K562 (cell line): ENCODE results near the gene FKBP2. TPM values are rescaled to one million over a fixed set of nuclear protein-coding genes. Genes with fewer than 3 reads are reported as not detected.

Experiments
- ADNP ChIP-seq: fragments of 200-800 bp; sonication (Bioruptor generic); IDR thresholded peaks from 2 replicates; pipeline ENCODE4 v1.6.1; 2016; ENCODE audit warnings: missing genetic modification characterization, missing compliant biosample characterization
- CHD2 ChIP-seq: IDR thresholded peaks from 2 replicates; pipeline ENCODE4 v1.6.1; 2011; ENCODE audit warnings: low read depth, low read length
- DACH1 ChIP-seq: fragments of 450-650 bp; IDR thresholded peaks from 2 replicates; pipeline ENCODE4 v1.6.1; 2018; ENCODE audit not compliant: partially characterized antibody
- DNMT1 ChIP-seq: fragments of 450-650 bp; IDR thresholded peaks from 2 replicates; pipeline ENCODE4 v1.6.1; 2016; ENCODE audit warnings: antibody characterized with exemption, mild to moderate bottlenecking
- MYBL2 ChIP-seq, 2 experiments: fragments of 450-650 bp in 1 of 2; sonication (generic) in 1 of 2; formaldehyde crosslinking in 1 of 2; IDR thresholded peaks; 2 replicates each; pipeline versions ENCODE4 v1.6.1 to v1.8.1; 2017 to 2022; ENCODE audit warnings: borderline replicate concordance in 1 of 2, inconsistent platforms in 1 of 2, low read depth in 1 of 2, mild to moderate bottlenecking in 1 of 2, missing genetic modification reagents in 1 of 2, moderate library complexity in 1 of 2
- NELFE ChIP-seq: IDR thresholded peaks from 2 replicates; pipeline ENCODE4 v1.6.1; 2011; ENCODE audit warnings: mild to moderate bottlenecking; ENCODE audit not compliant: insufficient read depth, insufficient read length
- PRMT5 ChIP-seq: sonication (generic); formaldehyde crosslinking; IDR thresholded peaks from 2 replicates; pipeline ENCODE4 v1.5.0; 2020; ENCODE audit warnings: missing genetic modification reagents
- PRPF4 ChIP-seq: fragments of 200-400 bp; formaldehyde crosslinking; IDR thresholded peaks from one replicate; pipeline ENCODE4 v1.6.1; 2017; ENCODE audit warnings: low read length, low read depth, mild to moderate bottlenecking; ENCODE audit not compliant: insufficient read depth, poor library complexity, severe bottlenecking
- PTRF ChIP-seq: fragments of 450-650 bp; IDR thresholded peaks from 2 replicates; pipeline ENCODE4 v1.6.1; 2016; ENCODE audit warnings: mild to moderate bottlenecking, missing genetic modification characterization, missing compliant biosample characterization
- RBBP5 ChIP-seq: fragments of 200-600 bp; sonication (generic); IDR thresholded peaks from 2 replicates; pipeline ENCODE4 v1.6.1; 2012; ENCODE audit warnings: borderline replicate concordance, mild to moderate bottlenecking, low read length, control low read depth, inconsistent platforms; ENCODE audit not compliant: insufficient read depth, poor library complexity, severe bottlenecking
- RBM34 ChIP-seq: fragments of 200-400 bp; formaldehyde crosslinking; IDR thresholded peaks from 2 replicates; pipeline ENCODE4 v1.6.1; 2018; ENCODE audit warnings: low read length, borderline replicate concordance; ENCODE audit not compliant: insufficient read depth
- XRCC4 ChIP-seq: IDR thresholded peaks from one replicate; pipeline ENCODE4 v1.6.1; 2011; ENCODE audit not compliant: insufficient read depth, insufficient read length; ENCODE audit errors: extremely low read depth
- polyA plus RNA-seq, 8 experiments: library from polyadenylated mRNA; depleted of rRNA in 4 of 8; stranded (reverse) in 5 of 8; unstranded in 3 of 8; fragments of >200 nt; fragmentation: Nextera tagmentation in 2 of 8; fragmentation: Illumina TruSeq in 1 of 8; extraction: Ambion mirVana in 2 of 8; extraction: Trizol in 1 of 8; gene quantifications; 2 replicates each; pipeline versions ENCODE4 v1.2.1 to v1.2.3, GENCODE V29; 2011 to 2014; ENCODE audit warnings: inconsistent platforms in 1 of 8, missing spikeins in 1 of 8
- total RNA-seq, 7 experiments: library from RNA; depleted of rRNA in 6 of 7; stranded (reverse); fragments of >200 nt in 6 of 7; fragmentation: Illumina TruSeq in 2 of 7; extraction: Trizol in 2 of 7; gene quantifications; 2 replicates each; pipeline versions ENCODE4 v1.2.1 to v1.2.3, GENCODE V29; 2011 to 2021; ENCODE audit warnings: low replicate concordance in 1 of 7
- TF ChIP-seq, protein P1 (sequence below): fragments of 250-450 bp; sonication (Bioruptor Pico); IDR thresholded peaks from 2 replicates; pipeline ENCODE4 v1.4.0; 2020; ENCODE audit warnings: mild to moderate bottlenecking, moderate library complexity

The FKBP2 gene
- total and polyA plus RNA-seq, 9 of the 15 experiments (the other 6 are each of a cell fraction or from before 2014, with no cell fraction given) = 3.5 to 151 (median 58.1) TPM

DNA sequence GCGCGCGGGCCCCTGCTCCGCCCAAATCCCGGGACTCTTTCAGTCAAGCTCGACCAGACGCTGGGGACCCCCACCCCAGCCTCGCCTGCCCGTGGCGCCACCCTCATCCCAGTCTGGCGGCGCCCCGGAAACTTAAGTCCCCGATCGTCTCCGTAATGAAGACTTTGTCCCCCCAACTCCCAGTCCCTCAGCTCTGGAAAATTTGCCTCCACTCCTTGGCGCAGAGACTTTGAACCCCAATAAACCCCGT lies 10.8 kb downstream of the FKBP2 start (continued):
- no peak for TF ChIP-seq PRMT5 (CRISPR knock-in tag)
- no peak for TF ChIP-seq RBM34
- TF ChIP-seq, protein P1, sequence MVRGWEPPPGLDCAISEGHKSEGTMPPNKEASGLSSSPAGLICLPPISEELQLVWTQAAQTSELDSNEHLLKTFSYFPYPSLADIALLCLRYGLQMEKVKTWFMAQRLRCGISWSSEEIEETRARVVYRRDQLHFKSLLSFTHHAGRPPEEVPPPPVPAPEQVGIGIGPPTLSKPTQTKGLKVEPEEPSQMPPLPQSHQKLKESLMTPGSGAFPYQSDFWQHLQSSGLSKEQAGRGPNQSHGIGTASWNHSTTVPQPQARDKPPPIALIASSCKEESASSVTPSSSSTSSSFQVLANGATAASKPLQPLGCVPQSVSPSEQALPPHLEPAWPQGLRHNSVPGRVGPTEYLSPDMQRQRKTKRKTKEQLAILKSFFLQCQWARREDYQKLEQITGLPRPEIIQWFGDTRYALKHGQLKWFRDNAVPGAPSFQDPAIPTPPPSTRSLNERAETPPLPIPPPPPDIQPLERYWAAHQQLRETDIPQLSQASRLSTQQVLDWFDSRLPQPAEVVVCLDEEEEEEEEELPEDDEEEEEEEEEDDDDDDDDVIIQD (CRISPR knock-in tag) = no peak
- TF ChIP-seq NELFE = no peak
- TF ChIP-seq RBBP5 = no peak
- TF ChIP-seq PTRF (tag) = no peak
- peak; percentile 27 for TF ChIP-seq DACH1
- TF ChIP-seq PRPF4 = no peak
- no peak for TF ChIP-seq XRCC4
- no peak for TF ChIP-seq CHD2
- TF ChIP-seq MYBL2 (IDR thresholded peaks at IDR 0.05; ENCODE audit: low read depth) = no peak
- TF ChIP-seq MYBL2 (CRISPR knock-in tag; IDR thresholded peaks at IDR 0.05; ENCODE audit: borderline replicate concordance) = no peak
- TF ChIP-seq ADNP = no peak
- TF ChIP-seq DNMT1 = no peak
